ENCODE measurements around the gene TMEM11. TPM values are rescaled to one million over a fixed set of nuclear protein-coding genes. Genes with fewer than 3 reads are reported as not detected.

TMEM11 gene
- total RNA-seq, 1 experiment from 2014 or later: 33.5 TPM

GRCh38 chr17:21217346-21217745, 3.4 kb upstream of the TMEM11 start:
- no peak for DNase-seq (ENCODE audit: unreplicated experiment)
- no peaks in the 10 kb centered on the region for H3K9me3 Mint-ChIP-seq (ENCODE audit: unreplicated experiment)
- H3K27ac Mint-ChIP-seq (ENCODE audit: low read depth, unreplicated experiment): no peak overlapping the region
- H3K4me3 Mint-ChIP-seq (ENCODE audit: unreplicated experiment): no peak overlapping the region
- intact Hi-C loops (cut with micrococcal nuclease): no loop called here
- BruUV-seq (replicated peaks): no TSS peak
- peaks cover 29% of the 10 kb centered on the region for H3K4me1 Mint-ChIP-seq (ENCODE audit: insufficient read depth, unreplicated experiment)
- TF ChIP-seq CTCF (IDR thresholded peaks at IDR 0.05; ENCODE audit: unreplicated experiment): no peak
- H3K36me3 Mint-ChIP-seq (ENCODE audit: insufficient read depth, unreplicated experiment): peaks cover 18% of the 10 kb centered on the region
- ChIA-PET POLR2A (no interaction called here), CTCF (interaction anchor here (0.6 to 1.5 kb wide), 4 partner anchors 22 to 117 kb away, joined by 3 to 4 read pairs (median 3); no protein-coding TSS in a partner anchor)
- H3K27me3 Mint-ChIP-seq (ENCODE audit: insufficient read depth, unreplicated experiment): no peaks in the 10 kb centered on the region

DNA sequence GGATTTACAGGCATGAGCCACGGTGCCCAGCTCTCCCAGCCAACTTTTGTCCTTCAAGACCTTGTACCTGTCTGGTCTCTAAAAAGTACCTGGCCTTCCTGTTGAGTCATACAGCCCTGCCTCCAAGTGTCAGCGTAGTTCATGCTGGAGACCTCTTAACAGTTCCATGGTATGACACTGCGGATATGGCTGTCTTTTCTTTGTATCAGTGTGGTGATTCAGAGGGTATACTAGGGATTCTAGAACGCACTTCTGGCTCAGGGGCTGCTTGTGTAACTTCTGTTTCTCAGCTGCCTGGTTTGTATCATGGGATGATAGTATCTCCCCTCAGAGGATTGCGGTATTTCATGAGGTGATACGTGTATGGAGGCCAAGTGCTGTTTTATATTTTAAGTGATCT, 2.0 kb upstream of the TMEM11 start:
- ChIA-PET CTCF (interaction anchor here (0.5 to 1.9 kb wide), 5 partner anchors 14 to 87 kb away, joined by 3 to 6 read pairs (median 4); no protein-coding TSS in a partner anchor), POLR2A (interaction anchor here (0.8 to 5.5 kb wide), 5 partner anchors 35 to 173 kb away, joined by 3 to 47 read pairs (median 10); partner anchors contain the start of gene USP22)
- peak; percentile 61 for DNase-seq (ENCODE audit: unreplicated experiment)
- H3K4me3 Mint-ChIP-seq (ENCODE audit: unreplicated experiment): peak overlapping the region; percentile 88
- intact Hi-C loops (cut with micrococcal nuclease): loop anchor here (2.0 kb wide), 1 partner anchor 89 kb away; the partner anchor contains the start of gene DHRS7B
- peak overlapping the region; percentile 96 for H3K27ac Mint-ChIP-seq (ENCODE audit: low read depth, unreplicated experiment)
- H3K9me3 Mint-ChIP-seq (ENCODE audit: unreplicated experiment): no peaks in the 10 kb centered on the region
- BruUV-seq (replicated peaks): no TSS peak
- H3K27me3 Mint-ChIP-seq (ENCODE audit: insufficient read depth, unreplicated experiment): no peaks in the 10 kb centered on the region
- TF ChIP-seq CTCF (IDR thresholded peaks at IDR 0.05; ENCODE audit: unreplicated experiment): no peak
- H3K4me1 Mint-ChIP-seq (ENCODE audit: insufficient read depth, unreplicated experiment): peaks cover 39% of the 10 kb centered on the region
- peaks cover 5% of the 10 kb centered on the region for H3K36me3 Mint-ChIP-seq (ENCODE audit: insufficient read depth, unreplicated experiment)

GRCh38 chr17:21214777-21215541, 998 bp upstream of the TMEM11 start:
- H3K27ac Mint-ChIP-seq (ENCODE audit: low read depth, unreplicated experiment): peak overlapping the region; percentile 96
- no peaks in the 10 kb centered on the region for H3K9me3 Mint-ChIP-seq (ENCODE audit: unreplicated experiment)
- H3K27me3 Mint-ChIP-seq (ENCODE audit: insufficient read depth, unreplicated experiment): no peaks in the 10 kb centered on the region
- BruUV-seq (replicated peaks): TSS peak; percentile 40
- peaks cover 39% of the 10 kb centered on the region for H3K4me1 Mint-ChIP-seq (ENCODE audit: insufficient read depth, unreplicated experiment)
- CTCF ChIA-PET: interaction anchor here (0.5 to 1.9 kb wide), 10 partner anchors 26 to 186 kb away, joined by 3 to 6 read pairs (median 4); partner anchors contain the start of genes DHRS7B and USP22
- H3K4me3 Mint-ChIP-seq (ENCODE audit: unreplicated experiment): peak overlapping the region; percentile 88
- no peak for TF ChIP-seq CTCF (IDR thresholded peaks at IDR 0.05; ENCODE audit: unreplicated experiment)
- intact Hi-C loops (cut with micrococcal nuclease): loop anchor here (2.0 to 5.0 kb wide), 3 partner anchors 72 to 173 kb away; partner anchors contain the start of genes DHRS7B and USP22
- no peaks in the 10 kb centered on the region for H3K36me3 Mint-ChIP-seq (ENCODE audit: insufficient read depth, unreplicated experiment)
- POLR2A ChIA-PET: interaction anchor here (0.6 to 5.5 kb wide), 14 partner anchors 9 to 240 kb away, joined by 3 to 47 read pairs (median 6); partner anchors contain the start of genes DHRS7B and USP22
- DNase-seq (ENCODE audit: unreplicated experiment): no peak

DNA sequence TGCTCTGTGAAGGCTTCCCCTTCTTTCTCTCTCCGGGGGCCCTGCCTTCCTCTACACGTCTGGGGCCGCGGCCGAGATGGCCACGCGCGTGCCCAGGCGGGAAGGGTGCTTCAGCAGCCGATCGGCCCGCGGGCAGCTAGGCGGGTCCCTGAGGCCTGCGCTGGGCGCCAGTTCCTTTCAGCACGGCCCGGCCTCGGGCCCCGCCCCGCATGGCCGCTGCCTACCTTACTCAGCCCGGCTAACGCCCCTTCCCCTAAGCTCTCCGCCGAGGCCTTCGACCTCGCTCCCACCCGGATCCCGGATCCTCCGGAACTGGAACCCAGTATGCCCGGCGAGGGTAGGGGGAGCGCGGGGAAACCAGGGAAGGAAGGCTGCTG, 335 bp downstream of the TMEM11 start:
- Mint-ChIP-seq H3K4me1 (ENCODE audit: insufficient read depth, unreplicated experiment) (peaks cover 35% of the 10 kb centered on the region), H3K27ac (ENCODE audit: low read depth, unreplicated experiment) (peak overlapping the region; percentile 96), H3K36me3 (ENCODE audit: insufficient read depth, unreplicated experiment) (peaks cover 7% of the 10 kb centered on the region), H3K27me3 (ENCODE audit: insufficient read depth, unreplicated experiment) (no peaks in the 10 kb centered on the region), H3K9me3 (ENCODE audit: unreplicated experiment) (no peaks in the 10 kb centered on the region), H3K4me3 (ENCODE audit: unreplicated experiment) (peak overlapping the region; percentile 88)
- ChIA-PET CTCF (interaction anchor here (0.8 to 3.0 kb wide), 9 partner anchors 23 to 177 kb away, joined by 3 to 15 read pairs (median 3); partner anchors contain the start of gene USP22), POLR2A (interaction anchor here (0.6 to 5.5 kb wide), 25 partner anchors 9 to 183 kb away, joined by 3 to 47 read pairs (median 5); partner anchors contain the start of genes DHRS7B, NATD1 and USP22)
- no peak for DNase-seq (ENCODE audit: unreplicated experiment)
- no peak for TF ChIP-seq CTCF (IDR thresholded peaks at IDR 0.05; ENCODE audit: unreplicated experiment)
- intact Hi-C loops (cut with micrococcal nuclease): loop anchor here (2.0 to 5.0 kb wide), 3 partner anchors 74 to 171 kb away; partner anchors contain the start of genes DHRS7B and USP22
- no TSS peak for BruUV-seq (replicated peaks)

Measured in MCF 10A (cell line).